A673 (cell line): Measurements from ENCODE around the gene EVPL. TPM values are rescaled to one million over a fixed set of nuclear protein-coding genes. Genes with fewer than 3 reads are reported as not detected.

Experiments used
- BruUV-seq: library from RNA; stranded (reverse); fragments of 400-500 nt; replicated peaks from 2 replicates; lab custom pipeline; 2021; lab: Mats Ljungman, UMichigan
- CTCF ChIA-PET: fragments of 300-600 bp; sonication (Branson Sonifier 250); formaldehyde crosslinking; loops from one replicate; lab custom pipeline; 2022; ENCODE audit warnings: antibody characterized with exemption; lab: Charles Lee
- POLR2A ChIA-PET: fragments of 300-600 bp; sonication (Branson Sonifier 250); formaldehyde crosslinking; loops from one replicate; lab custom pipeline; 2022; ENCODE audit warnings: antibody characterized with exemption; ENCODE audit not compliant: low non-redundant PET; lab: Charles Lee
- DNase-seq: peaks from one replicate; pipeline ENCODE4 v3.0.0-alpha.2; 2015; ENCODE audit warnings: low spot score
- H3K27ac ChIP-seq: fragments of 200-600 bp; sonication (generic); 2 replicates; pipeline ENCODE4 v1.5.1; 2016; ENCODE audit warnings: mixed run types, low read depth, mild to moderate bottlenecking, mixed read lengths, antibody characterized with exemption, low read length; ENCODE audit not compliant: poor library complexity, severe bottlenecking
- H3K27me3 ChIP-seq: fragments of 200-600 bp; sonication (generic); replicated peaks from 2 replicates; pipeline ENCODE4 v1.6.1; 2017; ENCODE audit warnings: mixed run types, low read depth, mild to moderate bottlenecking, mixed read lengths, antibody characterized with exemption, low read length; ENCODE audit not compliant: insufficient read depth, poor library complexity
- H3K36me3 ChIP-seq: fragments of 200-600 bp; sonication (generic); 2 replicates; pipeline ENCODE4 v1.6.1; 2016; ENCODE audit warnings: mixed run types, mild to moderate bottlenecking, mixed read lengths, antibody characterized with exemption, low read length; ENCODE audit not compliant: insufficient read depth, poor library complexity, severe bottlenecking
- H3K4me1 ChIP-seq: fragments of 200-600 bp; sonication (generic); 2 replicates; pipeline ENCODE4 v1.6.1; 2017; ENCODE audit warnings: mixed run types, mild to moderate bottlenecking, mixed read lengths, antibody characterized with exemption, low read length; ENCODE audit not compliant: insufficient read depth, poor library complexity, severe bottlenecking
- H3K4me3 ChIP-seq: fragments of 200-600 bp; sonication (generic); 2 replicates; pipeline ENCODE4 v1.5.1; 2016; ENCODE audit warnings: low read depth, mixed run types, mild to moderate bottlenecking, mixed read lengths, low read length; ENCODE audit not compliant: poor library complexity, severe bottlenecking
- H3K9me3 ChIP-seq: fragments of 200-600 bp; sonication (generic); 2 replicates; pipeline ENCODE4 v1.6.1; 2016; ENCODE audit warnings: mixed run types, low read depth, mild to moderate bottlenecking, mixed read lengths, antibody characterized with exemption, low read length; ENCODE audit not compliant: poor library complexity, severe bottlenecking
- CTCF ChIP-seq: fragments of 300-800, 200-600 bp; sonication (generic); conservative IDR thresholded peaks from 2 replicates; pipeline ENCODE4 v1.5.1; 2017; ENCODE audit warnings: low read depth, mild to moderate bottlenecking, antibody characterized with exemption, low read length, moderate library complexity, mixed read lengths
- EZH2 ChIP-seq: fragments of 200-600 bp; sonication (generic); IDR thresholded peaks from 2 replicates; pipeline ENCODE4 v1.6.1; 2017; ENCODE audit warnings: borderline replicate concordance, low read depth, mild to moderate bottlenecking, mixed read lengths, antibody characterized with exemption, low read length; ENCODE audit not compliant: poor library complexity, severe bottlenecking
- intact Hi-C: fragments of 100-400 bp; cut with micrococcal nuclease; formaldehyde crosslinking; loops from one replicate; pipeline ENCODE4 v1.10.0; 2022; ENCODE audit not compliant: unreplicated experiment
- total RNA-seq: library from RNA; stranded (reverse); gene quantifications from 2 replicates; pipeline ENCODE4 v1.2.3, GENCODE V29; 2021

EVPL gene
- total RNA-seq, 1 experiment from 2014 or later = 0.21 TPM

- Histone ChIP-seq H3K27me3 (peaks cover 64% of the 10 kb centered on the region), H3K4me3 (peak within 1 kb of the TSS; percentile 24), H3K9me3 (no peaks in the 10 kb centered on the region), H3K4me1 (peaks cover 18% of the 10 kb centered on the region), H3K27ac (no peak within 1 kb of the TSS), H3K36me3 (no peaks in the 10 kb centered on the region)
- TF ChIP-seq EZH2 = peak; percentile 82
- no peak for TF ChIP-seq CTCF
- POLR2A ChIA-PET = no interaction called here
- CTCF ChIA-PET = interaction anchor here (0.5 kb wide), 1 partner anchor 56 kb away, joined by 3 read pairs; no protein-coding TSS in a partner anchor
- intact Hi-C loops = loop anchor here (10.0 kb wide), 1 partner anchor 60 kb away; no protein-coding TSS in a partner anchor
- DNase-seq = no peak
- BruUV-seq = no TSS peak
These were observed 47.6 kb upstream of the EVPL start, which contains the start of gene GALR2 for GRCh38 chr17:76074390-76075363. TSS of gene GALR2 (plus strand) at chr17:76074781. CDS start at chr17:76074884, 103 bp downstream.

- Histone ChIP-seq H3K27ac (peak within 1 kb of the TSS; percentile 88), H3K9me3 (no peaks in the 10 kb centered on the region), H3K36me3 (peaks cover 4% of the 10 kb centered on the region), H3K27me3 (peaks cover 40% of the 10 kb centered on the region), H3K4me3 (peak within 1 kb of the TSS; percentile 77), H3K4me1 (peaks cover 18% of the 10 kb centered on the region)
- intact Hi-C loops = loop anchor here (10.0 kb wide), 1 partner anchor 58 kb away; no protein-coding TSS in a partner anchor
- CTCF ChIA-PET = no interaction called here
- TF ChIP-seq EZH2 = no peak
- no peak for TF ChIP-seq CTCF
- no TSS peak for BruUV-seq
- DNase-seq = peak; percentile 93
- POLR2A ChIA-PET = no interaction called here
These were observed 45.2 kb upstream of the EVPL start, which contains the start of gene SRP68 for GRCh38 chr17:76072148-76072858. TSS of gene SRP68 (minus strand) at chr17:76072517. CDS start at chr17:76072491, 26 bp downstream.

- intact Hi-C loops = loop anchor here (10.0 kb wide), 1 partner anchor 57 kb away; no protein-coding TSS in a partner anchor
- ChIA-PET CTCF (no interaction called here), POLR2A (no interaction called here)
- Histone ChIP-seq H3K27ac (peak overlapping the region; percentile 88), H3K27me3 (peaks cover 34% of the 10 kb centered on the region), H3K9me3 (no peaks in the 10 kb centered on the region), H3K4me3 (peak overlapping the region; percentile 77), H3K4me1 (peaks cover 18% of the 10 kb centered on the region), H3K36me3 (peaks cover 10% of the 10 kb centered on the region)
- TF ChIP-seq EZH2 = no peak
- TF ChIP-seq CTCF = no peak
- no peak for DNase-seq
- BruUV-seq = TSS peak; percentile 75
These were observed 44.5 kb upstream of the EVPL start for GRCh38 chr17:76071531-76072147.
